HG02870 (cell line): ENCODE measurements around the gene GPC5.

ENCODE experiments used
- ATAC-seq: cut with Tn5 transposase; IDR thresholded peaks from one replicate; pipeline ENCODE4 v1.9.1; 2021; ENCODE audit warnings: mild to moderate bottlenecking, moderate library complexity; ENCODE audit not compliant: unreplicated experiment

Gene GPC5

GRCh38 chr13:91948736-91949135 lies 550.3 kb downstream of the GPC5 start:
- no peak for ATAC-seq

GRCh38 chr13:91950803-91951202 lies 552.4 kb downstream of the GPC5 start:
- ATAC-seq, result no peak

- ATAC-seq, result no peak
Observed at GRCh38 chr13:91955546-91956355, 557.3 kb downstream of the GPC5 start.

GRCh38 chr13:91960947-91961346 lies 562.5 kb downstream of the GPC5 start:
- ATAC-seq, result no peak

- ATAC-seq, result no peak
Observed at GRCh38 chr13:91962946-91963345, 564.5 kb downstream of the GPC5 start.

- no peak for ATAC-seq
Observed at GRCh38 chr13:91965511-91965910, 567.1 kb downstream of the GPC5 start.

- ATAC-seq, result no peak
Observed at GRCh38 chr13:91978571-91978970, 580.1 kb downstream of the GPC5 start.

GRCh38 chr13:91986761-91987483 lies 588.5 kb downstream of the GPC5 start:
- ATAC-seq, result no peak

GRCh38 chr13:91988331-91988730 lies 589.9 kb downstream of the GPC5 start:
- ATAC-seq, result no peak

GRCh38 chr13:92012787-92013186 lies 614.4 kb downstream of the GPC5 start:
- no peak for ATAC-seq

- no peak for ATAC-seq
Observed at GRCh38 chr13:92017737-92018136, 619.3 kb downstream of the GPC5 start.

- no peak for ATAC-seq
Observed at GRCh38 chr13:92028695-92029094, 630.3 kb downstream of the GPC5 start.

GRCh38 chr13:92029641-92030040 lies 631.2 kb downstream of the GPC5 start:
- no peak for ATAC-seq

- ATAC-seq, result no peak
Observed at GRCh38 chr13:92038905-92039304, 640.5 kb downstream of the GPC5 start.

GRCh38 chr13:92042522-92042921 lies 644.1 kb downstream of the GPC5 start:
- ATAC-seq, result no peak

GRCh38 chr13:92044351-92044750 lies 645.9 kb downstream of the GPC5 start:
- ATAC-seq, result no peak

- ATAC-seq, result no peak
Observed at GRCh38 chr13:92054389-92054788, 656.0 kb downstream of the GPC5 start.

- ATAC-seq, result no peak
Observed at GRCh38 chr13:92074658-92075057, 676.2 kb downstream of the GPC5 start.

- ATAC-seq, result no peak
Observed at GRCh38 chr13:92097337-92097903, 699.0 kb downstream of the GPC5 start.

- no peak for ATAC-seq
Observed at GRCh38 chr13:92101801-92102200, 703.4 kb downstream of the GPC5 start.

GRCh38 chr13:92103689-92104153 lies 705.3 kb downstream of the GPC5 start:
- ATAC-seq, result no peak
